ENCODE results near the gene TBC1D1. TPM values are rescaled to one million over a fixed set of nuclear protein-coding genes. Genes with fewer than 3 reads are reported as not detected.

The TBC1D1 gene
- total and polyA plus RNA-seq, 2 of the 8 experiments (the other 6 are each of a cell fraction or from before 2014, with no cell fraction given): 96.9 to 162 TPM

DNA sequence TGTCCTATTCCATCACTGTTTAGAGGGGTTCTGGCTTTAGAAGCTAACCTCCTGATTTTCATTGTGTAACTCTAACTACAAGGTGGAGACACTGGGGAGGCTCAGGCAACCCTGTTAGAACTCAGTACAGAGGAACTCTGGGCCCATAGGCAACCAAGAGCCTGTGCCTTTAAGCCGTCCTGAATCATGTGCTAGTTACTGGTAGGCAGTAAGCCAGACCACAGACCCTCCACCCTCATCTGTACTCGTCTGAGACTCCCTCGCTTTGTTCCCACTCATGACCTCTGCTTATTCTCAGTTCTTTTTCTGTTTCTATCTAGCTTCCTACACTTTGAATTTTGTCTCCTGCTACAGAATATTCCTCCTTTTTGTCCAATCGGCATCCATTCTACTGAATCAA, 31.4 kb downstream of the TBC1D1 start:
- H3K14ac ChIP-seq (ENCODE audit: insufficient read length): no peak overlapping the region
- H3K9me3 ChIP-seq (ENCODE audit: insufficient read depth in 2 of 2, low read depth in 1 of 2, low read length in 1 of 2): no peaks in the 10 kb centered on the region; a peak in 1 of 4 replicates
- H3K18ac ChIP-seq (ENCODE audit: extremely low read depth, low read length): no peak overlapping the region
- DNase-seq (ENCODE audit: low read depth in 1 of 2, low spot score in 2 of 2) (no peak), FAIRE-seq (no peak)
- no peak overlapping the region for H2BK20ac ChIP-seq (ENCODE audit: low read length)
- peaks cover 0 to 3% (median 0%) of the 10 kb centered on the region in 4 experiments; a peak in 1 of 7 replicates for H3K4me1 ChIP-seq (replicated peaks in 1 of 4; ENCODE audit: control insufficient read depth in 3 of 4, insufficient read depth in 4 of 4, low read length in 3 of 4)
- no peak overlapping the region for H3K23ac ChIP-seq (ENCODE audit: insufficient read length)
- H4K8ac ChIP-seq (ENCODE audit: extremely low read depth, insufficient read depth, low read length): no peak overlapping the region
- H4K20me1 ChIP-seq (replicated peaks in 1 of 2; ENCODE audit: control insufficient read depth in 1 of 2, insufficient read depth in 2 of 2, low read length in 2 of 2): no peaks in the 10 kb centered on the region
- no peak overlapping the region for H2AFZ ChIP-seq (ENCODE audit: low read length)
- no peaks in the 10 kb centered on the region for H3K27me3 ChIP-seq (replicated peaks in 1 of 4; ENCODE audit: control insufficient read depth in 3 of 4, extremely low read depth in 1 of 4, insufficient read depth in 3 of 4, low read length in 3 of 4)
- H3K36me3 ChIP-seq (ENCODE audit: control insufficient read depth in 2 of 4, insufficient read depth in 4 of 4, low read length in 3 of 4): no peaks in the 10 kb centered on the region
- H3K4ac ChIP-seq (replicated peaks; ENCODE audit: insufficient read length, low read depth, low read length): no peak overlapping the region
- H3K23me2 ChIP-seq (ENCODE audit: low read depth, low read length): no peaks in the 10 kb centered on the region
- no peak overlapping the region for H2BK5ac ChIP-seq (ENCODE audit: low read depth, low read length)
- no peak overlapping the region for H4K5ac ChIP-seq (ENCODE audit: insufficient read length, low read depth, low read length)
- H3K9ac ChIP-seq (replicated peaks in 1 of 4; ENCODE audit: extremely low read depth in 1 of 4, low read depth in 3 of 4, low read length in 3 of 4): no peak overlapping the region
- no peak overlapping the region for H3K27ac ChIP-seq (ENCODE audit: low read depth, low read length)
- no peak overlapping the region for H2BK120ac ChIP-seq (replicated peaks; ENCODE audit: low read depth, low read length)
- H3K79me1 ChIP-seq (ENCODE audit: low read depth, low read length): no peaks in the 10 kb centered on the region
- WGBS, 2 experiments (ENCODE audit: extremely low coverage in 1 of 2, insufficient coverage in 1 of 2, insufficient read length in 1 of 2, insufficient replicate concordance in 2 of 2, low coverage in 1 of 2, low lambda C conversion rate in 2 of 2, missing lambda C conversion rate in 1 of 2): 84% methylated on average over 4 of the region's 4 CpGs; no CpG with 5 or more reads in 1 of the 2 experiments
- H2AK5ac ChIP-seq (ENCODE audit: low read depth, low read length): no peak overlapping the region
- no peak overlapping the region for H2BK15ac ChIP-seq (ENCODE audit: low read length)
- no peak overlapping the region for H3K4me2 ChIP-seq (ENCODE audit: insufficient read depth in 1 of 2, low read depth in 2 of 2, low read length in 2 of 2)
- no peak overlapping the region for H2BK12ac ChIP-seq (ENCODE audit: low read depth, low read length)
- no peak overlapping the region for H3K56ac ChIP-seq (replicated peaks; ENCODE audit: insufficient read length, low read depth, low read length)
- CTCF ChIA-PET (ENCODE audit: partially characterized antibody): interaction anchor here (0.6 to 1.1 kb wide), 5 partner anchors 24 to 346 kb away, joined by 3 to 4 read pairs (median 3); no protein-coding TSS in a partner anchor
- no peak overlapping the region for H3K4me3 ChIP-seq (ENCODE audit: extremely low read depth in 1 of 4, insufficient read depth in 2 of 4, low read depth in 3 of 4, low read length in 4 of 4)
- POLR2A ChIA-PET (ENCODE audit: partially characterized antibody): no interaction called here
- H4K91ac ChIP-seq (replicated peaks; ENCODE audit: insufficient read length, low read length): no peak overlapping the region
- no peaks in the 10 kb centered on the region for H3K79me2 ChIP-seq (ENCODE audit: control insufficient read depth in 1 of 2, insufficient read depth in 2 of 2, low read length in 2 of 2)
- TF ChIP-seq KDM5A (IDR thresholded peaks at IDR 0.05; ENCODE audit: low read length) (no peak), POLR2AphosphoS5 (IDR thresholded peaks at IDR 0.05; ENCODE audit: low read depth, low read length) (no peak), SUZ12 (IDR thresholded peaks at IDR 0.05; ENCODE audit: low read length) (no peak), EP300 (IDR thresholded peaks at IDR 0.05; ENCODE audit: borderline replicate concordance in 1 of 2, low read depth in 2 of 2, low read length in 2 of 2) (no peak), FOSL1 (IDR thresholded peaks at IDR 0.05; ENCODE audit: insufficient read depth, low read depth, low read length) (no peak), CHD2 (IDR thresholded peaks at IDR 0.05; ENCODE audit: low read length) (no peak), HDAC2 (IDR thresholded peaks at IDR 0.05; ENCODE audit: borderline replicate concordance in 1 of 2, low read depth in 2 of 2, low read length in 2 of 2) (no peak), BACH1 (IDR thresholded peaks at IDR 0.05; ENCODE audit: low read length) (no peak), MAFK (IDR thresholded peaks at IDR 0.05; ENCODE audit: low read depth, low read length) (no peak), ATF3 (IDR thresholded peaks at IDR 0.05; ENCODE audit: insufficient read depth, low read depth, low read length) (no peak), NANOG (IDR thresholded peaks at IDR 0.05; ENCODE audit: insufficient read depth, low read depth, low read length, poor library complexity, severe bottlenecking) (no peak), POU5F1 (IDR thresholded peaks at IDR 0.05; ENCODE audit: low read depth, low read length) (no peak), CHD1 (IDR thresholded peaks at IDR 0.05; ENCODE audit: low read depth, low read length) (no peak), RFX5 (IDR thresholded peaks at IDR 0.05; ENCODE audit: borderline replicate concordance, low read depth, low read length) (no peak)
